H9 (cell line): ENCODE results near the gene SQSTM1. TPM values are rescaled to one million over a fixed set of nuclear protein-coding genes. Genes with fewer than 3 reads are reported as not detected.
"Not testable (repeated sequence)": the region's sequence is repeated elsewhere in the genome, so short reads cannot be mapped to it uniquely, and the experiment has no call there.

Source experiments
- DNase-seq: peaks from one replicate; pipeline ENCODE4 v3.0.0-alpha.2; 2017
- H2AFZ ChIP-seq: one replicate; pipeline ENCODE4 v1.6.1; 2013; ENCODE audit warnings: mild to moderate bottlenecking, low read length, control low read depth, moderate library complexity
- H2AK5ac ChIP-seq: 2 replicates; pipeline ENCODE4 v1.6.1; 2013; ENCODE audit warnings: low read length, control low read depth, mixed read lengths; ENCODE audit not compliant: insufficient read length
- H2BK120ac ChIP-seq: one replicate; pipeline ENCODE4 v1.6.1; 2013; ENCODE audit warnings: low read depth, mild to moderate bottlenecking, low read length, control low read depth, inconsistent platforms; ENCODE audit not compliant: poor library complexity, severe bottlenecking
- H2BK12ac ChIP-seq: 2 replicates; pipeline ENCODE4 v1.6.1; 2013; ENCODE audit warnings: low read length, control low read depth, mixed read lengths, low read depth; ENCODE audit not compliant: insufficient read length
- H2BK15ac ChIP-seq: 2 replicates; pipeline ENCODE4 v1.6.1; 2013; ENCODE audit warnings: low read depth, low read length, control low read depth
- H2BK20ac ChIP-seq: one replicate; pipeline ENCODE4 v1.6.1; 2013; ENCODE audit warnings: low read depth, mild to moderate bottlenecking, low read length, control low read depth, inconsistent platforms; ENCODE audit not compliant: poor library complexity, severe bottlenecking
- H2BK5ac ChIP-seq: 2 replicates; pipeline ENCODE4 v1.6.1; 2013; ENCODE audit warnings: low read length, control low read depth, mixed read lengths; ENCODE audit not compliant: insufficient read length
- H3K14ac ChIP-seq: 2 replicates; pipeline ENCODE4 v1.6.1; 2013; ENCODE audit warnings: low read length, control low read depth; ENCODE audit not compliant: insufficient read depth
- H3K18ac ChIP-seq: 2 replicates; pipeline ENCODE4 v1.6.1; 2013; ENCODE audit warnings: low read depth, mild to moderate bottlenecking, mixed read lengths, low read length, control low read depth; ENCODE audit not compliant: insufficient read length
- H3K23ac ChIP-seq: 2 replicates; pipeline ENCODE4 v1.6.1; 2013; ENCODE audit warnings: low read length, control low read depth, mixed read lengths, low read depth; ENCODE audit not compliant: insufficient read length
- H3K23me2 ChIP-seq: 2 replicates; pipeline ENCODE4 v1.6.1; 2013; ENCODE audit warnings: low read depth, mild to moderate bottlenecking, mixed read lengths, low read length, control low read depth; ENCODE audit not compliant: insufficient read length, poor library complexity, severe bottlenecking
- H3K27ac ChIP-seq: 2 replicates; pipeline ENCODE4 v1.5.1; 2013; ENCODE audit warnings: low read length, control low read depth, mixed read lengths, low read depth; ENCODE audit not compliant: insufficient read length
- H3K27me3 ChIP-seq: 2 replicates; pipeline ENCODE4 v1.6.1; 2013; ENCODE audit warnings: low read length, control low read depth, inconsistent platforms; ENCODE audit not compliant: insufficient read depth
- H3K4ac ChIP-seq: 2 replicates; pipeline ENCODE4 v1.6.1; 2013; ENCODE audit warnings: low read depth, mild to moderate bottlenecking, control low read depth, inconsistent platforms, low read length, moderate library complexity
- H3K4me1 ChIP-seq: 2 replicates; pipeline ENCODE4 v1.6.1; 2013; ENCODE audit warnings: low read length, control low read depth, inconsistent platforms; ENCODE audit not compliant: insufficient read depth
- H3K4me2 ChIP-seq: 2 replicates; pipeline ENCODE4 v1.6.1; 2013; ENCODE audit warnings: low read length, control low read depth, mixed read lengths; ENCODE audit not compliant: insufficient read length, insufficient read depth
- H3K56ac ChIP-seq: 2 replicates; pipeline ENCODE4 v1.6.1; 2013; ENCODE audit warnings: low read depth, mild to moderate bottlenecking, mixed read lengths, low read length, control low read depth; ENCODE audit not compliant: insufficient read length
- H3K79me1 ChIP-seq: 2 replicates; pipeline ENCODE4 v1.6.1; 2013; ENCODE audit warnings: low read depth, mild to moderate bottlenecking, moderate library complexity, low read length, control low read depth, inconsistent platforms; ENCODE audit not compliant: insufficient read depth, poor library complexity, severe bottlenecking
- H3K79me2 ChIP-seq: 2 replicates; pipeline ENCODE4 v1.6.1; 2013; ENCODE audit warnings: low read length, control low read depth, inconsistent platforms; ENCODE audit not compliant: insufficient read depth
- H3K9ac ChIP-seq: 2 replicates; pipeline ENCODE4 v1.6.1; 2013; ENCODE audit warnings: low read length, control low read depth, mixed read lengths; ENCODE audit not compliant: insufficient read length; ENCODE audit errors: extremely low read depth
- H3K9me3 ChIP-seq: one replicate; pipeline ENCODE4 v1.6.1; 2013; ENCODE audit warnings: low read depth, low read length, inconsistent platforms; ENCODE audit not compliant: control insufficient read depth
- H3T11ph ChIP-seq: one replicate; pipeline ENCODE4 v1.6.1; 2013; ENCODE audit warnings: mild to moderate bottlenecking, low read length, control low read depth, inconsistent platforms
- H4K20me1 ChIP-seq: one replicate; pipeline ENCODE4 v1.6.1; 2013; ENCODE audit not compliant: control insufficient read depth, insufficient read length, insufficient read depth
- H4K5ac ChIP-seq: 2 replicates; pipeline ENCODE4 v1.6.1; 2013; ENCODE audit warnings: low read depth, mild to moderate bottlenecking, mixed read lengths, low read length, control low read depth; ENCODE audit not compliant: insufficient read length
- H4K8ac ChIP-seq: replicated peaks from 2 replicates; pipeline ENCODE4 v1.6.1; 2013; ENCODE audit warnings: low read length, control low read depth, mixed read lengths, low read depth; ENCODE audit not compliant: insufficient read length
- H4K91ac ChIP-seq: 2 replicates; pipeline ENCODE4 v1.6.1; 2013; ENCODE audit warnings: low read depth, mild to moderate bottlenecking, moderate library complexity, mixed read lengths, low read length, control low read depth; ENCODE audit not compliant: insufficient read length
- H3K27ac Mint-ChIP-seq, 3 experiments: 2 replicates in 2 of 3; 3 replicates in 1 of 3; pipeline ENCODE4 v1.8.0; 2020 to 2021; ENCODE audit warnings: mixed read lengths in 3 of 3, mild to moderate bottlenecking in 1 of 3, moderate library complexity in 1 of 3
- H3K27me3 Mint-ChIP-seq: 2 replicates; pipeline ENCODE4 v1.8.0; 2021; ENCODE audit warnings: low read depth, mild to moderate bottlenecking, moderate library complexity, mixed read lengths
- H3K36me3 Mint-ChIP-seq, 3 experiments: 2 replicates in 2 of 3; 3 replicates in 1 of 3; pipeline ENCODE4 v1.8.0; 2020 to 2021; ENCODE audit warnings: low read depth in 3 of 3, mixed read lengths in 3 of 3; ENCODE audit not compliant: insufficient read depth in 1 of 3
- H3K4me1 Mint-ChIP-seq, 2 experiments: 2 replicates each; pipeline ENCODE4 v1.8.0; 2020; ENCODE audit warnings: mixed read lengths in 2 of 2
- H3K4me3 Mint-ChIP-seq, 2 experiments: 2 replicates in 1 of 2; 3 replicates in 1 of 2; pipeline ENCODE4 v1.8.0; 2020 to 2021; ENCODE audit warnings: mild to moderate bottlenecking in 2 of 2, mixed read lengths in 2 of 2, moderate library complexity in 1 of 2
- H3K9me3 Mint-ChIP-seq, 2 experiments: 2 replicates in 1 of 2; 3 replicates in 1 of 2; pipeline ENCODE4 v1.8.0; 2020; ENCODE audit warnings: mild to moderate bottlenecking in 2 of 2, mixed read lengths in 2 of 2, moderate library complexity in 1 of 2
- WGBS: extraction: QIAGEN DNeasy Blood & Tissue Kit; methylation state at CpG from one replicate; pipeline ENCODE4 v1.1.7; 2013; ENCODE audit warnings: missing lambda C conversion rate, low lambda C conversion rate, mixed read lengths; ENCODE audit not compliant: insufficient read length; ENCODE audit errors: extremely low coverage; 5-methylcytosine and 5-hydroxymethylcytosine counted together
- total RNA-seq: library from RNA; stranded (reverse); gene quantifications from 2 replicates; pipeline ENCODE4 v1.2.1, GENCODE V29; 2021
- TF ChIP-seq, protein P1 (sequence below): fragments of 200-600 bp; sonication (generic); conservative IDR thresholded peaks from 3 replicates; pipeline ENCODE4 v1.8.0; 2021; ENCODE audit warnings: antibody characterized with exemption, mild to moderate bottlenecking

The SQSTM1 gene
- total RNA-seq, 1 experiment from 2014 or later: 144 TPM

DNA sequence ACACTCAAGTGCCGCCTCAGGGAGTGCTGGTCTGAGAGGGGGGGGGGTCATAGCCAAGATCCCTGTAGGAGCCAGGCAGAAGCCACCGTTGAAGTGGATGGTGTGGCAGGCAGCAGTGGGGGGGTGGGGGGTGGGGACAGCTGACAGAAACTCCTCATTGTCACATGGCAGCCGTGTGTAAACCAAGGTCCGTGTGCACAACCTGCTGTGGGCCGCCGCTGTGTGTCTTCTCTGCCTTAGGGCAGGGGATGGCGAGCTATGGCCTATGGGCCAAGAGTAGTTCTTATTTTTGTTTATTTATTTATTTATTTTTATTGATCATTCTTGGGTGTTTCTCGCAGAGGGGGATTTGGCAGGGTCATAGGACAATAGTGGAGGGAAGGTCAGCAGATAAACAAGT, 13.4 kb downstream of the SQSTM1 start:
- no peak overlapping the region for H3K14ac ChIP-seq
- H2BK120ac ChIP-seq: no peak overlapping the region
- H4K91ac ChIP-seq: no peak overlapping the region
- no peaks in the 10 kb centered on the region for H3K23me2 ChIP-seq
- no peak overlapping the region for H2AFZ ChIP-seq
- H3K27me3 ChIP-seq: no peaks in the 10 kb centered on the region
- no peak overlapping the region for H3K4me2 ChIP-seq
- no peak overlapping the region for H2BK12ac ChIP-seq
- TF ChIP-seq, protein P1, sequence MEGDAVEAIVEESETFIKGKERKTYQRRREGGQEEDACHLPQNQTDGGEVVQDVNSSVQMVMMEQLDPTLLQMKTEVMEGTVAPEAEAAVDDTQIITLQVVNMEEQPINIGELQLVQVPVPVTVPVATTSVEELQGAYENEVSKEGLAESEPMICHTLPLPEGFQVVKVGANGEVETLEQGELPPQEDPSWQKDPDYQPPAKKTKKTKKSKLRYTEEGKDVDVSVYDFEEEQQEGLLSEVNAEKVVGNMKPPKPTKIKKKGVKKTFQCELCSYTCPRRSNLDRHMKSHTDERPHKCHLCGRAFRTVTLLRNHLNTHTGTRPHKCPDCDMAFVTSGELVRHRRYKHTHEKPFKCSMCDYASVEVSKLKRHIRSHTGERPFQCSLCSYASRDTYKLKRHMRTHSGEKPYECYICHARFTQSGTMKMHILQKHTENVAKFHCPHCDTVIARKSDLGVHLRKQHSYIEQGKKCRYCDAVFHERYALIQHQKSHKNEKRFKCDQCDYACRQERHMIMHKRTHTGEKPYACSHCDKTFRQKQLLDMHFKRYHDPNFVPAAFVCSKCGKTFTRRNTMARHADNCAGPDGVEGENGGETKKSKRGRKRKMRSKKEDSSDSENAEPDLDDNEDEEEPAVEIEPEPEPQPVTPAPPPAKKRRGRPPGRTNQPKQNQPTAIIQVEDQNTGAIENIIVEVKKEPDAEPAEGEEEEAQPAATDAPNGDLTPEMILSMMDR: no peak
- Mint-ChIP-seq H3K27me3 (no peaks in the 10 kb centered on the region; the same call in 1 of the 2 replicates), H3K4me3 (no peak overlapping the region), H3K4me1 (peaks cover 8 to 9% of the 10 kb centered on the region in 2 experiments), H3K9me3 (peaks cover 5 to 14% of the 10 kb centered on the region in 2 experiments; a peak in 4 of 5 replicates), H3K36me3 (peaks cover 66 to 94% (median 87%) of the 10 kb centered on the region in 3 experiments), H3K27ac (no peak overlapping the region)
- no peak overlapping the region for H3K27ac ChIP-seq
- H3K4me1 ChIP-seq: peaks cover 4% of the 10 kb centered on the region; the same call in 1 of the 2 replicates
- no peak overlapping the region for H3K23ac ChIP-seq
- no peak overlapping the region for H3K18ac ChIP-seq
- no peaks in the 10 kb centered on the region for H3K79me2 ChIP-seq
- no peak overlapping the region for H2AK5ac ChIP-seq
- H3K9ac ChIP-seq: no peak overlapping the region
- H2BK5ac ChIP-seq: no peak overlapping the region
- no peak overlapping the region for H4K5ac ChIP-seq
- H4K20me1 ChIP-seq: no peaks in the 10 kb centered on the region
- H3K9me3 ChIP-seq: no peaks in the 10 kb centered on the region
- no peaks in the 10 kb centered on the region for H3K79me1 ChIP-seq
- H3T11ph ChIP-seq: no peak overlapping the region
- no peak overlapping the region for H3K4ac ChIP-seq
- WGBS: no CpG with 5 or more reads among the region's 8 CpGs
- no peak overlapping the region for H2BK15ac ChIP-seq
- no peak overlapping the region for H3K56ac ChIP-seq
- H4K8ac ChIP-seq: no peak overlapping the region
- no peak overlapping the region for H2BK20ac ChIP-seq
- DNase-seq: no peak

DNA sequence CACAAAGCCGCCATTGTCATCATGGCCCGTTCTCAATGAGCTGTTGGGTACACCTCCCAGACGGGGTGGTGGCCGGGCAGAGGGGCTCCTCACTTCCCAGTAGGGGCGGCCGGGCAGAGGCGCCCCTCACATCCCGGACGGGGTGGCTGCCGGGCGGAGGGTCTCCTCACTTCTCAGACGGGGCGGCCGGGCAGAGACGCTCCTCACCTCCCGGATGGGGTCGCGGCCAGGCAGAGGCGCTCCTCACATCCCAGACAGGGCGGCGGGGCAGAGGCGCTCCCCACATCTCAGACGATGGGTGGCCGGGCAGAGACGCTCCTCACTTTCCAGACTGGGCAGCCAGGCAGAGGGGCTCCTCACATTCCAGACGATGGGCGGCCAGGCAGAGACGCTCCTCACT, 14.2 kb downstream of the SQSTM1 start:
- not testable (repeated sequence) for H3K9ac ChIP-seq, H3K23me2 ChIP-seq, H4K91ac ChIP-seq, H3K27ac ChIP-seq, H3K4me2 ChIP-seq, H4K20me1 ChIP-seq, H3K56ac ChIP-seq, DNase-seq, H3K27me3 Mint-ChIP-seq, H3K4me1 ChIP-seq, H3K79me2 ChIP-seq, H3K4me1 Mint-ChIP-seq, H2AFZ ChIP-seq, H3K27ac Mint-ChIP-seq, H2BK120ac ChIP-seq, H2BK15ac ChIP-seq, H3K23ac ChIP-seq, H2BK20ac ChIP-seq, H3K14ac ChIP-seq, H4K5ac ChIP-seq, H3K18ac ChIP-seq, H2BK5ac ChIP-seq, H3K27me3 ChIP-seq, H2BK12ac ChIP-seq, H3K4ac ChIP-seq, H3K79me1 ChIP-seq, H3T11ph ChIP-seq, H3K4me3 Mint-ChIP-seq, H2AK5ac ChIP-seq, H3K9me3 ChIP-seq, H4K8ac ChIP-seq
- H3K9me3 Mint-ChIP-seq: peaks cover 5 to 14% of the 10 kb centered on the region in 2 experiments; a peak in 4 of 5 replicates
- no CpG with 5 or more reads among the region's 28 CpGs for WGBS
- H3K36me3 Mint-ChIP-seq: peaks cover 59 to 93% (median 84%) of the 10 kb centered on the region in 3 experiments
